Dermis blood vessel endothelial cell (primary cell): ENCODE data around the gene THSD4. TPM values are rescaled to one million over a fixed set of nuclear protein-coding genes. Genes with fewer than 3 reads are reported as not detected.

ENCODE experiments used
- DNase-seq: peaks from one replicate; pipeline ENCODE4 v3.0.0; 2010
- total RNA-seq: library from RNA; depleted of rRNA; stranded (reverse); fragments of >200 nt; gene quantifications from 2 replicates; pipeline ENCODE4 v1.2.3, GENCODE V29; 2014

The THSD4 gene
- total RNA-seq, 1 donor from 2014 or later = 34.2 TPM

GRCh38 chr15:71802770-71803169, 687.5 kb downstream of the THSD4 start:
- peak; percentile 41 for DNase-seq

- no peak for DNase-seq
Observed at GRCh38 chr15:71804226-71804625, 689.0 kb downstream of the THSD4 start.

GRCh38 chr15:71804695-71805470, 689.6 kb downstream of the THSD4 start:
- DNase-seq = no peak

- DNase-seq = peak; percentile 35
Observed at GRCh38 chr15:71806452-71806931, 691.2 kb downstream of the THSD4 start.

- DNase-seq = no peak
Observed at GRCh38 chr15:71807125-71807629, 691.9 kb downstream of the THSD4 start.

- DNase-seq = no peak
Observed at GRCh38 chr15:71807691-71808091, 692.4 kb downstream of the THSD4 start.

- no peak for DNase-seq
Observed at GRCh38 chr15:71808311-71809020, 693.2 kb downstream of the THSD4 start.

GRCh38 chr15:71809346-71809745, 694.1 kb downstream of the THSD4 start:
- no peak for DNase-seq

- DNase-seq = no peak
Observed at GRCh38 chr15:71810256-71811035, 695.2 kb downstream of the THSD4 start, which contains the start of gene NR2E3. Gene NR2E3 (plus strand): TSS chr15:71810554. CDS start chr15:71810744, 190 bp downstream.

- DNase-seq = no peak
Observed at GRCh38 chr15:71811036-71811736, 695.9 kb downstream of the THSD4 start.

- no peak for DNase-seq
Observed at GRCh38 chr15:71811752-71812735, 696.8 kb downstream of the THSD4 start.

- no peak for DNase-seq
Observed at GRCh38 chr15:71812966-71813722, 697.9 kb downstream of the THSD4 start.

- no peak for DNase-seq
Observed at GRCh38 chr15:71813723-71814470, 698.6 kb downstream of the THSD4 start.

GRCh38 chr15:71815301-71815700, 700.0 kb downstream of the THSD4 start:
- DNase-seq = no peak

- no peak for DNase-seq
Observed at GRCh38 chr15:71817351-71817750, 702.1 kb downstream of the THSD4 start.

GRCh38 chr15:71820127-71820526, 704.9 kb downstream of the THSD4 start:
- no peak for DNase-seq

- no peak for DNase-seq
Observed at GRCh38 chr15:71821547-71822129, 706.4 kb downstream of the THSD4 start.

GRCh38 chr15:71822890-71823630, 707.8 kb downstream of the THSD4 start:
- no peak for DNase-seq
